ENCODE results near the gene OR9A2.

OR9A2 gene, protein sequence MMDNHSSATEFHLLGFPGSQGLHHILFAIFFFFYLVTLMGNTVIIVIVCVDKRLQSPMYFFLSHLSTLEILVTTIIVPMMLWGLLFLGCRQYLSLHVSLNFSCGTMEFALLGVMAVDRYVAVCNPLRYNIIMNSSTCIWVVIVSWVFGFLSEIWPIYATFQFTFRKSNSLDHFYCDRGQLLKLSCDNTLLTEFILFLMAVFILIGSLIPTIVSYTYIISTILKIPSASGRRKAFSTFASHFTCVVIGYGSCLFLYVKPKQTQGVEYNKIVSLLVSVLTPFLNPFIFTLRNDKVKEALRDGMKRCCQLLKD

GRCh38 chr7:143027032-143027431 is at the start of gene OR9A2:
Gene OR9A2 (minus strand): TSS chr7:143027132. CDS start chr7:143027132, 0 bp downstream.
- in situ Hi-C loops (cut with MboI; ENCODE audit: low pct_unique_long_range_greater_than_20kb, low sequenced_read_pairs, unreplicated experiment), result no loop called here

DNA sequence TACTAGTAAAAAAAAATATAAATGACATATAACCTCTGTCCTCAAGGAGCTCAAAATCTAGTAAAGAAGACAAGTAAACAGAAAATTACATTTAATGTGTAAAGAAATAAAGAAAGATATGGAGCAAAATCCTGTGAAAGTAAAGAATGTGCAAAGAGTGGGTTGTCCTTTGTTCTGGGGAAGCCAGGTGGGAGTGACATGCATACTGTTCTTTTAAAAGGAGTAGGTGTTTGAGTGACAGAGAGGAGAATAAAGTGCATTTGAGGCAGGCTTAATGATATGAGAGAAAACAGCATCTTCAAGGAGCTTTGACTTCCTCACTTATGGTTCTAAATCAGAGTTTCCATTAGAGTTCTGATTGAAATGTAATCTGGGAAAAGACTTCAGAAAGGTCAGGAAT is 47.2 kb upstream of the OR9A2 start:
- DNase-seq (ENCODE audit: low spot score), result no peak
- in situ Hi-C loops (cut with MboI; ENCODE audit: low pct_unique_long_range_greater_than_20kb, low sequenced_read_pairs, unreplicated experiment), result no loop called here
- TF ChIP-seq, protein P1, sequence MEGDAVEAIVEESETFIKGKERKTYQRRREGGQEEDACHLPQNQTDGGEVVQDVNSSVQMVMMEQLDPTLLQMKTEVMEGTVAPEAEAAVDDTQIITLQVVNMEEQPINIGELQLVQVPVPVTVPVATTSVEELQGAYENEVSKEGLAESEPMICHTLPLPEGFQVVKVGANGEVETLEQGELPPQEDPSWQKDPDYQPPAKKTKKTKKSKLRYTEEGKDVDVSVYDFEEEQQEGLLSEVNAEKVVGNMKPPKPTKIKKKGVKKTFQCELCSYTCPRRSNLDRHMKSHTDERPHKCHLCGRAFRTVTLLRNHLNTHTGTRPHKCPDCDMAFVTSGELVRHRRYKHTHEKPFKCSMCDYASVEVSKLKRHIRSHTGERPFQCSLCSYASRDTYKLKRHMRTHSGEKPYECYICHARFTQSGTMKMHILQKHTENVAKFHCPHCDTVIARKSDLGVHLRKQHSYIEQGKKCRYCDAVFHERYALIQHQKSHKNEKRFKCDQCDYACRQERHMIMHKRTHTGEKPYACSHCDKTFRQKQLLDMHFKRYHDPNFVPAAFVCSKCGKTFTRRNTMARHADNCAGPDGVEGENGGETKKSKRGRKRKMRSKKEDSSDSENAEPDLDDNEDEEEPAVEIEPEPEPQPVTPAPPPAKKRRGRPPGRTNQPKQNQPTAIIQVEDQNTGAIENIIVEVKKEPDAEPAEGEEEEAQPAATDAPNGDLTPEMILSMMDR (IDR thresholded peaks at IDR 0.05; ENCODE audit: extremely low read depth, insufficient read depth, missing control alignments), result no peak

More at GRCh38 chr7:143027032-143027431, at the start of gene OR9A2:
- TF ChIP-seq, protein P1 (IDR thresholded peaks at IDR 0.05; ENCODE audit: extremely low read depth, insufficient read depth, missing control alignments), result no peak
- no peak for DNase-seq (ENCODE audit: low spot score)

DNA sequence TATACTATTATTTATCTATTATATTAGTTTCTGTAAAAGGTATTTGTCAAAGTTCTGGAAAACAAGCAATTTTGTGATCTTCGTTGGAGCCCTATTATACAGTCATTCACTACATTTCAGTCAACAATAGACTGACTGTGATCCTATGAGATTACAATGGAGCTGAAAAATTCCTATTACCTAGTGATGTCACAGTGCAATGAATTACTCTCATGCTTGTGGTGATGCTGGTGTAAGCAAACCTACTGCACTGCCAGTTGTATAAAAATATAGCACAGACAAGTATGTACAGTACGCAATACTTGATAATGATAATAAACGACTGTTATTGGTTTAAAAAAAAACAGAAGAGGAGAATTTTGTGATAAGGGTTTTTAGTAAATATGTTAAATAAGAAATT is 46.6 kb upstream of the OR9A2 start:
- DNase-seq (ENCODE audit: low spot score), result no peak
- in situ Hi-C loops (cut with MboI; ENCODE audit: low pct_unique_long_range_greater_than_20kb, low sequenced_read_pairs, unreplicated experiment), result no loop called here
- TF ChIP-seq, protein P1 (IDR thresholded peaks at IDR 0.05; ENCODE audit: extremely low read depth, insufficient read depth, missing control alignments), result no peak

GRCh38 chr7:143069912-143070500 is 43.1 kb upstream of the OR9A2 start:
- TF ChIP-seq, protein P1 (IDR thresholded peaks at IDR 0.05; ENCODE audit: extremely low read depth, insufficient read depth, missing control alignments), result no peak
- in situ Hi-C loops (cut with MboI; ENCODE audit: low pct_unique_long_range_greater_than_20kb, low sequenced_read_pairs, unreplicated experiment), result no loop called here
- DNase-seq (ENCODE audit: low spot score), result no peak

DNA sequence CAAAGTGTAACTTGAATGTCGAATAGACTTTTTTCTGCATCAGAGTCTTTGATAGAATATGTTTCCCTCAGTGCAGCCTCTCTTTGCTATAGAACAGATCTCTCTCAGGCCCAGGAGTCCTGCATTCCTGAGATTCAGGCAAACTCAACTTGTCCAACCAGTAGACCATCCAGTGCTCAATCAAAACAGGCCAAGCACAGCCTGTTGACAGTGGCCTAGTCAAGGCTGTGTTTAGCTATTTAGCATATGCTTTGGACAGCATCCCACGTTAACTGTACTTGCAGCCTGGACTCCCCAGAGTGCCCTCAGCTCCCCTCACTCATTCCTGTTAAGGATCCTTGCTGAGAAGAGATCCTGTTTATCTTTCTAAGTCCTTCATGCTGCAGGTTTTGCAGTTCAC is 41.5 kb upstream of the OR9A2 start:
- TF ChIP-seq, protein P1 (IDR thresholded peaks at IDR 0.05; ENCODE audit: extremely low read depth, insufficient read depth, missing control alignments), result no peak
- in situ Hi-C loops (cut with MboI; ENCODE audit: low pct_unique_long_range_greater_than_20kb, low sequenced_read_pairs, unreplicated experiment), result no loop called here
- DNase-seq (ENCODE audit: low spot score), result no peak

- in situ Hi-C loops (cut with MboI; ENCODE audit: low pct_unique_long_range_greater_than_20kb, low sequenced_read_pairs, unreplicated experiment), result no loop called here
These were observed 36.8 kb upstream of the OR9A2 start for GRCh38 chr7:143063741-143064140.

More at GRCh38 chr7:143063741-143064140, 36.8 kb upstream of the OR9A2 start:
- TF ChIP-seq, protein P1 (IDR thresholded peaks at IDR 0.05; ENCODE audit: extremely low read depth, insufficient read depth, missing control alignments), result no peak
- no peak for DNase-seq (ENCODE audit: low spot score)
